A673 (cell line): ENCODE results near the gene ALPK3. TPM values are rescaled to one million over a fixed set of nuclear protein-coding genes. Genes with fewer than 3 reads are reported as not detected.

Experiments used
- BruUV-seq: library from RNA; stranded (reverse); fragments of 400-500 nt; replicated peaks from 2 replicates; lab custom pipeline; 2021; lab: Mats Ljungman, UMichigan
- CTCF ChIA-PET: fragments of 300-600 bp; sonication (Branson Sonifier 250); formaldehyde crosslinking; loops from one replicate; lab custom pipeline; 2022; ENCODE audit warnings: antibody characterized with exemption; lab: Charles Lee
- POLR2A ChIA-PET: fragments of 300-600 bp; sonication (Branson Sonifier 250); formaldehyde crosslinking; loops from one replicate; lab custom pipeline; 2022; ENCODE audit warnings: antibody characterized with exemption; ENCODE audit not compliant: low non-redundant PET; lab: Charles Lee
- DNase-seq: peaks from one replicate; pipeline ENCODE4 v3.0.0-alpha.2; 2015; ENCODE audit warnings: low spot score
- H3K27ac ChIP-seq: fragments of 200-600 bp; sonication (generic); 2 replicates; pipeline ENCODE4 v1.5.1; 2016; ENCODE audit warnings: mixed run types, low read depth, mild to moderate bottlenecking, mixed read lengths, antibody characterized with exemption, low read length; ENCODE audit not compliant: poor library complexity, severe bottlenecking
- H3K27me3 ChIP-seq: fragments of 200-600 bp; sonication (generic); replicated peaks from 2 replicates; pipeline ENCODE4 v1.6.1; 2017; ENCODE audit warnings: mixed run types, low read depth, mild to moderate bottlenecking, mixed read lengths, antibody characterized with exemption, low read length; ENCODE audit not compliant: insufficient read depth, poor library complexity
- H3K36me3 ChIP-seq: fragments of 200-600 bp; sonication (generic); 2 replicates; pipeline ENCODE4 v1.6.1; 2016; ENCODE audit warnings: mixed run types, mild to moderate bottlenecking, mixed read lengths, antibody characterized with exemption, low read length; ENCODE audit not compliant: insufficient read depth, poor library complexity, severe bottlenecking
- H3K4me1 ChIP-seq: fragments of 200-600 bp; sonication (generic); 2 replicates; pipeline ENCODE4 v1.6.1; 2017; ENCODE audit warnings: mixed run types, mild to moderate bottlenecking, mixed read lengths, antibody characterized with exemption, low read length; ENCODE audit not compliant: insufficient read depth, poor library complexity, severe bottlenecking
- H3K4me3 ChIP-seq: fragments of 200-600 bp; sonication (generic); 2 replicates; pipeline ENCODE4 v1.5.1; 2016; ENCODE audit warnings: low read depth, mixed run types, mild to moderate bottlenecking, mixed read lengths, low read length; ENCODE audit not compliant: poor library complexity, severe bottlenecking
- H3K9me3 ChIP-seq: fragments of 200-600 bp; sonication (generic); 2 replicates; pipeline ENCODE4 v1.6.1; 2016; ENCODE audit warnings: mixed run types, low read depth, mild to moderate bottlenecking, mixed read lengths, antibody characterized with exemption, low read length; ENCODE audit not compliant: poor library complexity, severe bottlenecking
- EZH2 ChIP-seq: fragments of 200-600 bp; sonication (generic); IDR thresholded peaks from 2 replicates; pipeline ENCODE4 v1.6.1; 2017; ENCODE audit warnings: borderline replicate concordance, low read depth, mild to moderate bottlenecking, mixed read lengths, antibody characterized with exemption, low read length; ENCODE audit not compliant: poor library complexity, severe bottlenecking
- intact Hi-C: fragments of 100-400 bp; cut with micrococcal nuclease; formaldehyde crosslinking; loops from one replicate; pipeline ENCODE4 v1.10.0; 2022; ENCODE audit not compliant: unreplicated experiment
- total RNA-seq: library from RNA; stranded (reverse); gene quantifications from 2 replicates; pipeline ENCODE4 v1.2.3, GENCODE V29; 2021
- TF ChIP-seq, protein P1 (sequence below): fragments of 300-800, 200-600 bp; sonication (generic); conservative IDR thresholded peaks from 2 replicates; pipeline ENCODE4 v1.5.1; 2017; ENCODE audit warnings: low read depth, mild to moderate bottlenecking, antibody characterized with exemption, low read length, moderate library complexity, mixed read lengths

Gene ALPK3
- total RNA-seq, 1 experiment from 2014 or later = 0.67 TPM

DNA sequence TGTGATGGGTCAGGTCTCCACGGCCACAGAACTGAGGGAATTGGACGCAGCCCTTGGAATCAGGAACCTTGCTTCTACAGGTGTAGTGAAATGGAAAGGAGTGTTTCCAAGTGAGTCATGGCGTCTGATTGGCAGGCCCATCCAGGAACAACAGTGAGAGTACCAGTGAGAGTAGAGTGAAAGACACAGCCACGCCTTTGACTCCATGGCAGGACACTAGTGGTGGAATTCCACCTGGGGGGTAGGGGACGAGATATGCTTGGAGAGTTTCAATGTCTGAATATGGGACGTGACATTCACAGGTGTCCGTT lies 64.3 kb downstream of the ALPK3 start:
- TF ChIP-seq EZH2 = no peak
- TF ChIP-seq, protein P1, sequence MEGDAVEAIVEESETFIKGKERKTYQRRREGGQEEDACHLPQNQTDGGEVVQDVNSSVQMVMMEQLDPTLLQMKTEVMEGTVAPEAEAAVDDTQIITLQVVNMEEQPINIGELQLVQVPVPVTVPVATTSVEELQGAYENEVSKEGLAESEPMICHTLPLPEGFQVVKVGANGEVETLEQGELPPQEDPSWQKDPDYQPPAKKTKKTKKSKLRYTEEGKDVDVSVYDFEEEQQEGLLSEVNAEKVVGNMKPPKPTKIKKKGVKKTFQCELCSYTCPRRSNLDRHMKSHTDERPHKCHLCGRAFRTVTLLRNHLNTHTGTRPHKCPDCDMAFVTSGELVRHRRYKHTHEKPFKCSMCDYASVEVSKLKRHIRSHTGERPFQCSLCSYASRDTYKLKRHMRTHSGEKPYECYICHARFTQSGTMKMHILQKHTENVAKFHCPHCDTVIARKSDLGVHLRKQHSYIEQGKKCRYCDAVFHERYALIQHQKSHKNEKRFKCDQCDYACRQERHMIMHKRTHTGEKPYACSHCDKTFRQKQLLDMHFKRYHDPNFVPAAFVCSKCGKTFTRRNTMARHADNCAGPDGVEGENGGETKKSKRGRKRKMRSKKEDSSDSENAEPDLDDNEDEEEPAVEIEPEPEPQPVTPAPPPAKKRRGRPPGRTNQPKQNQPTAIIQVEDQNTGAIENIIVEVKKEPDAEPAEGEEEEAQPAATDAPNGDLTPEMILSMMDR = no peak
- no peaks in the 10 kb centered on the region for H3K36me3 ChIP-seq
- no peak for DNase-seq
- H3K9me3 ChIP-seq = no peaks in the 10 kb centered on the region
- H3K4me1 ChIP-seq = no peaks in the 10 kb centered on the region
- CTCF ChIA-PET = no interaction called here
- intact Hi-C loops = no loop called here
- POLR2A ChIA-PET = no interaction called here
- H3K27ac ChIP-seq = no peak overlapping the region
- H3K27me3 ChIP-seq = no peaks in the 10 kb centered on the region
- no peak overlapping the region for H3K4me3 ChIP-seq
- BruUV-seq = no TSS peak

DNA sequence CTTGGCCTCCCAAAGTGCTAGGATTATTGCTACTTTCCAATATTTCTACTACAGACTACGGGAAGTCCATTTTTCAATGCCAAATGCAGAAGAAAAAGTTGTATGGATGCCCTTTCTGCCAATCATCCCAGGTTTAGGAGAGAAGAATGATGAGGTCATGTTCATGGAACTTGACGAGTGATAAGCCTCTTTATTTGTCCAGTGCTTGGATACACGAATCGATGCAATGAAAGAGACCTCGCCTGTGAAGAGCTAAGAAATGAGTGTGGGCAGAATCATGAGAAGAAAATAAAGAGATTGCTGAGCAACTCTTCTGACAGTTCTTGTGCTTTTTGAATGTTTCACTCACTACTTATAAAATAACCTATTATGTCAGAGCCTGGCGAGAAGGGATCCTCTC lies 66.3 kb downstream of the ALPK3 start:
- no peaks in the 10 kb centered on the region for H3K27me3 ChIP-seq

DNA sequence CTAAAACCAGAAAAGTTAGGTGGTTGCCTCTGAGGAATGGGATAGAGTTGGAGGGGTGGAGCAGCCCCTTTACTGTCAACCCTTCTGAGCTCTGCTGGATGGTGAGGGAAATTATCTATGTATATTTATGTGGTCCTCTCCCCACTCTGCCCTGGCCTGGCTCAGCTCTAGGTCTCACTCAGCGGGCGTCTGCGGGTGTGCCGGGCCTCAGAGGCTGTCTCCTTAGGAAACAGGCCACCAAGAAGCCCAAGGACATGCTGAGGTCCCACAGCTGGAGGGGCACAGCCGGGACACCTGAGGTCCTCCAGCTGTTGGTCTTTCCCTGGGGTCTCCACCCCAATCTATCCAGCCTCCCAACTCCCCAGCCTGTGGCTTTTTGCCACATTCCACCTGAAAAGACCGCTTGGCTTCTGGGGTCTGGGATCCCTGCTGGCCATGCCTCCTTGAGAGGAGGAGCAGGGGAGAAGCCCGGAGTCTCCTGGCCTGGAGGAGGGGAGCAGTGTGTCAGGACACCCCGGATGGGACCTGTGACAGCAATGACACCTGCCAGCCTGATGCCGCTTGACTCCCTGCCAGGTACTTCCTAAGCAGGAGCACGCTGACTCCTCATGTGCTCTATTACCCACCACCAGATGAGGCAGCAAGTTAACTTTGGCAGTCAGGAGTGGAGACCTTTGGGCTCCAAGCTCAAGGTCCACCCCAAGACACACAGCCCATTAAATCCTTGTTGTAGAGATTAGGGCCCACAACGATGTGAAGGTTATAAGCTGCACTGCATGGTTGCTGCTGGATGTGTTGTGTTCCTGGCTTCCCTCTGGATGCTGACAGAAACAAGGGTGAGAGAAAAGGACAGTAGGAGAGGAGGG lies 67.0 kb downstream of the ALPK3 start, which contains the start of gene SLC28A1:
TSS of gene SLC28A1 (plus strand) at position 747 of the 866 bp plus-strand sequence. CDS start 3,099 bp downstream, outside the sequence.
- no peak for DNase-seq
- Histone ChIP-seq H3K36me3 (no peaks in the 10 kb centered on the region), H3K27ac (no peak within 1 kb of the TSS), H3K4me1 (no peaks in the 10 kb centered on the region), H3K9me3 (no peaks in the 10 kb centered on the region), H3K27me3 (no peaks in the 10 kb centered on the region), H3K4me3 (no peak within 1 kb of the TSS)
- POLR2A ChIA-PET = no interaction called here
- no peak for TF ChIP-seq EZH2
- TF ChIP-seq, protein P1 = no peak
- no TSS peak for BruUV-seq
- CTCF ChIA-PET = no interaction called here
- intact Hi-C loops = no loop called here

More for the DNA sequence above, 66.3 kb downstream of the ALPK3 start:
- H3K4me1 ChIP-seq = no peaks in the 10 kb centered on the region
- no TSS peak for BruUV-seq
- TF ChIP-seq EZH2 = no peak
- TF ChIP-seq, protein P1 = no peak
- DNase-seq = no peak
- no peaks in the 10 kb centered on the region for H3K9me3 ChIP-seq
- CTCF ChIA-PET = no interaction called here
- H3K27ac ChIP-seq = no peak overlapping the region
- intact Hi-C loops = no loop called here
- POLR2A ChIA-PET = no interaction called here
- no peak overlapping the region for H3K4me3 ChIP-seq
- H3K36me3 ChIP-seq = no peaks in the 10 kb centered on the region
